Astrocyte (in vitro differentiated cells and primary cell): ENCODE data around the gene TPD52L1. TPM values are rescaled to one million over a fixed set of nuclear protein-coding genes. Genes with fewer than 3 reads are reported as not detected.

Experiments
- DNase-seq: peaks from one replicate; pipeline ENCODE4 v3.0.0-alpha.2; 2010; ENCODE audit warnings: low read depth
- FAIRE-seq: peaks from 2 replicates; lab custom pipeline; 2011; peaks lifted over from hg19 to GRCh38; lab: Jason Lieb, UNC
- H2AFZ ChIP-seq: 2 replicates; pipeline ENCODE4 v1.6.0; 2012; ENCODE audit warnings: low read depth, low read length, inconsistent platforms
- H3K27ac ChIP-seq: 2 replicates; pipeline ENCODE4 v1.5.1; 2011; ENCODE audit warnings: low read depth, low read length, inconsistent platforms
- H3K27me3 ChIP-seq: 2 replicates; pipeline ENCODE4 v1.6.0; 2011; ENCODE audit warnings: low read length, inconsistent platforms; ENCODE audit not compliant: insufficient read depth
- H3K36me3 ChIP-seq: 2 replicates; pipeline ENCODE4 v1.5.1; 2011; ENCODE audit warnings: low read length, inconsistent platforms; ENCODE audit not compliant: insufficient read depth
- H3K4me1 ChIP-seq: 2 replicates; pipeline ENCODE4 v1.5.1; 2011; ENCODE audit warnings: low read length, inconsistent platforms; ENCODE audit not compliant: insufficient read depth
- H3K4me2 ChIP-seq: 2 replicates; pipeline ENCODE4 v1.6.0; 2012; ENCODE audit warnings: low read length, inconsistent platforms
- H3K4me3 ChIP-seq: 2 replicates; pipeline ENCODE4 v1.5.1; 2011; ENCODE audit warnings: low read depth, mild to moderate bottlenecking, low read length, inconsistent platforms; ENCODE audit not compliant: insufficient read depth
- H3K79me2 ChIP-seq: 2 replicates; pipeline ENCODE4 v1.6.0; 2012; ENCODE audit warnings: mild to moderate bottlenecking, low read length, inconsistent platforms; ENCODE audit not compliant: insufficient read depth
- H3K9ac ChIP-seq: 2 replicates; pipeline ENCODE4 v1.6.0; 2012; ENCODE audit warnings: mild to moderate bottlenecking, low read length, inconsistent platforms
- H3K9me3 ChIP-seq: 2 replicates; pipeline ENCODE4 v1.5.1; 2012; ENCODE audit warnings: low read depth, mild to moderate bottlenecking, low read length, inconsistent platforms; ENCODE audit not compliant: insufficient read depth
- H4K20me1 ChIP-seq: 2 replicates; pipeline ENCODE4 v1.6.0; 2012; ENCODE audit warnings: low read length, inconsistent platforms; ENCODE audit not compliant: insufficient read depth
- H3K27ac Mint-ChIP-seq: one replicate; pipeline ENCODE4 v1.8.0; 2021; ENCODE audit warnings: mild to moderate bottlenecking, mixed read lengths; ENCODE audit not compliant: unreplicated experiment
- H3K27me3 Mint-ChIP-seq: one replicate; pipeline ENCODE4 v1.8.0; 2021; ENCODE audit warnings: low read depth, mixed read lengths; ENCODE audit not compliant: unreplicated experiment
- H3K36me3 Mint-ChIP-seq: one replicate; pipeline ENCODE4 v1.8.0; 2021; ENCODE audit warnings: low read depth, mixed read lengths; ENCODE audit not compliant: unreplicated experiment
- H3K4me1 Mint-ChIP-seq: one replicate; pipeline ENCODE4 v1.8.0; 2021; ENCODE audit warnings: low read depth, mixed read lengths; ENCODE audit not compliant: unreplicated experiment
- H3K4me3 Mint-ChIP-seq: one replicate; pipeline ENCODE4 v1.8.0; 2021; ENCODE audit warnings: mild to moderate bottlenecking, moderate library complexity, mixed read lengths; ENCODE audit not compliant: unreplicated experiment
- H3K9me3 Mint-ChIP-seq: one replicate; pipeline ENCODE4 v1.8.0; 2021; ENCODE audit warnings: mild to moderate bottlenecking, mixed read lengths; ENCODE audit not compliant: unreplicated experiment
- CTCF ChIP-seq: IDR thresholded peaks from 2 replicates; pipeline ENCODE4 v1.5.1; 2011; ENCODE audit warnings: low read depth, mild to moderate bottlenecking, inconsistent platforms, low read length, moderate library complexity; ENCODE audit not compliant: insufficient read depth
- EZH2 ChIP-seq: IDR thresholded peaks from 2 replicates; pipeline ENCODE4 v1.6.1; 2012; ENCODE audit warnings: mild to moderate bottlenecking, low read length, inconsistent platforms; ENCODE audit not compliant: insufficient read depth
- total RNA-seq: library from RNA; stranded (reverse); gene quantifications from 2 replicates; pipeline ENCODE4 v1.2.1, GENCODE V29; 2021

Gene TPD52L1
- total RNA-seq, 1 donor from 2014 or later, result 32.8 TPM

GRCh38 chr6:125165776-125166175 is 12.2 kb downstream of the TPD52L1 start:
- Histone ChIP-seq H3K79me2 (no peaks in the 10 kb centered on the region), H3K27me3 (no peaks in the 10 kb centered on the region), H3K4me1 (no peaks in the 10 kb centered on the region), H4K20me1 (no peaks in the 10 kb centered on the region), H3K4me3 (no peak overlapping the region), H3K9ac (no peak overlapping the region), H3K36me3 (no peaks in the 10 kb centered on the region), H3K4me2 (no peak overlapping the region), H3K27ac (no peak overlapping the region), H3K9me3 (no peaks in the 10 kb centered on the region), H2AFZ (no peak overlapping the region)
- H3K36me3 Mint-ChIP-seq, result peaks cover 4% of the 10 kb centered on the region
- TF ChIP-seq CTCF (no peak), EZH2 (no peak)
- no peaks in the 10 kb centered on the region for H3K27me3 Mint-ChIP-seq
- H3K9me3 Mint-ChIP-seq, result peaks cover 2% of the 10 kb centered on the region
- H3K4me1 Mint-ChIP-seq, result peaks cover 11% of the 10 kb centered on the region
- DNase-seq (no peak), FAIRE-seq (no peak)
- no peak overlapping the region for H3K27ac Mint-ChIP-seq
- H3K4me3 Mint-ChIP-seq, result no peak overlapping the region

- H3K36me3 Mint-ChIP-seq, result no peaks in the 10 kb centered on the region
- H2AFZ ChIP-seq, result no peak overlapping the region
- H3K9me3 ChIP-seq, result no peaks in the 10 kb centered on the region
- FAIRE-seq (no peak), DNase-seq (no peak)
- H3K27me3 Mint-ChIP-seq, result no peaks in the 10 kb centered on the region
- no peak overlapping the region for H3K9ac ChIP-seq
- no peaks in the 10 kb centered on the region for H3K27me3 ChIP-seq
- H3K36me3 ChIP-seq, result no peaks in the 10 kb centered on the region
- H3K27ac ChIP-seq, result no peak overlapping the region
- H3K4me3 Mint-ChIP-seq, result no peak overlapping the region
- no peak overlapping the region for H3K4me2 ChIP-seq
- H3K4me1 Mint-ChIP-seq, result peaks cover 11% of the 10 kb centered on the region
- H3K4me1 ChIP-seq, result no peaks in the 10 kb centered on the region
- no peaks in the 10 kb centered on the region for H4K20me1 ChIP-seq
- H3K4me3 ChIP-seq, result no peak overlapping the region
- no peaks in the 10 kb centered on the region for H3K79me2 ChIP-seq
- H3K9me3 Mint-ChIP-seq, result peaks cover 2% of the 10 kb centered on the region
- TF ChIP-seq CTCF, result no peak
- TF ChIP-seq EZH2, result no peak
- no peak overlapping the region for H3K27ac Mint-ChIP-seq
Measured at GRCh38 chr6:125166711-125167110, 13.1 kb downstream of the TPD52L1 start.

- Mint-ChIP-seq H3K4me1 (peaks cover 11% of the 10 kb centered on the region), H3K36me3 (no peaks in the 10 kb centered on the region), H3K4me3 (no peak overlapping the region), H3K27me3 (no peaks in the 10 kb centered on the region), H3K9me3 (peaks cover 2% of the 10 kb centered on the region), H3K27ac (no peak overlapping the region)
- TF ChIP-seq CTCF (no peak), EZH2 (no peak)
- Histone ChIP-seq H2AFZ (no peak overlapping the region), H3K4me3 (no peak overlapping the region), H3K4me2 (no peak overlapping the region), H4K20me1 (no peaks in the 10 kb centered on the region), H3K27me3 (no peaks in the 10 kb centered on the region), H3K27ac (no peak overlapping the region), H3K9ac (no peak overlapping the region), H3K4me1 (no peaks in the 10 kb centered on the region), H3K79me2 (no peaks in the 10 kb centered on the region), H3K36me3 (no peaks in the 10 kb centered on the region), H3K9me3 (no peaks in the 10 kb centered on the region)
- FAIRE-seq, result no peak
- DNase-seq, result no peak
Measured at GRCh38 chr6:125167579-125167978, 14.0 kb downstream of the TPD52L1 start.
